HG02642 (cell line): Measurements from ENCODE around the gene NOS2.
"Not testable (repeated sequence)": the region's sequence is repeated elsewhere in the genome, so short reads cannot be mapped to it uniquely, and the experiment has no call there.

Experiments
- ATAC-seq: cut with Tn5 transposase; IDR thresholded peaks from one replicate; pipeline ENCODE4 v1.9.1; 2021; ENCODE audit warnings: mild to moderate bottlenecking; ENCODE audit not compliant: unreplicated experiment, poor library complexity

The NOS2 gene

DNA sequence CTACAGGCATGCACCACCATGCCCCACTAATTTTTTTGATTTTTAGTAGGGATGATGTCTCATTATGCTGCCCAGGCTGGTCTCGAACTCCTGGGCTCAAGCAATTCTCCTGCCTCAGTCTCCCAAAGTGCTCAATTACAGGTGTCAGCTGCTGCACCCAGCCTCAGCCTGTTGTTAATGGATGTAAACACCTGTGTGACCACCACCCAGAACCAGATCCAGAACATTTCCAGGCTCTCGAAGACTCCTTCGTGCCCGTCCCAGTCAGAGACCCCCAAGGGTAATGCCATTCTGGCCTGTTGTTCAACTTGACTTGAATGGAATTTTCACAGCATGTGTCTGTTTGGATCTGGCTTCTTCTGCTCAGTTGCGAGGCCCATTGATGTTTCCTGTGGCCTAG lies 59.8 kb downstream of the NOS2 start:
- ATAC-seq, result not testable (repeated sequence)

DNA sequence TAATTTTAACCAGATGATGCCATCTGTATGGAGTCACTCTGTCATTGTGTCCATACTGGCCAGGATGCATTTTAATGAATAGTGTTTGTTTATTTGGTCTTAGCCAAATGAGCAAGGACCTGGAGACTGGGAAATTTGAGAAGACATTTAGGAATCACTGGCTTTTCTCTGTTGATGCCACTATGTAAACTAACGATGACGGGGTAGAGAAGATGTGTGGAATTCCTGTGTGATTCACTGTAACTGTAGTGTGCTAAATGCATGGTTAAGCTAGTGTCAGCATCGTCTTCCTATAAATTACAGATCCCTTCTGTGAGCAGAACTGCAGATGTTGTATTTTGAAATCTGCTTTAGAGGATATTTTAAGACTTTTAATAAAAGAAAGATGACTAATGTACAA lies 66.6 kb downstream of the NOS2 start:
- no peak for ATAC-seq

DNA sequence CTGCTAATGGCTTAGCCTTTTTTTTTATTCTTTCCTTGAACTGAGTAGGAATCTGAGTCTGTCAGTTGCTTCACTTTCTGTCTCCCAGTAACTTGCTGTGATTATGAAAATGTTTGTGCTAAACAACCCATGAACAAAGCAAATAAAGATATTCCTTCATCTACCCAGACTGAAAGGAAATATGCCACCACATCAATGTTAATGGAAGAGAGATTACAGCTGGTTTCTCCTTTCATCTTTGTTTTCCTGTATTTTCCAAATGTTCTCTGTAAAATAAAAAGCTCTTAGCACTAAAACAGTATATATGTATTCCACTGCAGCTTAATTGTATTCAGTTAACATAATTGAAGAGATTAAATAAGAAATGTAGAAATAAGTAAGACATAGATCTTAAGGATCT lies 67.6 kb downstream of the NOS2 start:
- ATAC-seq, result not testable (repeated sequence)

DNA sequence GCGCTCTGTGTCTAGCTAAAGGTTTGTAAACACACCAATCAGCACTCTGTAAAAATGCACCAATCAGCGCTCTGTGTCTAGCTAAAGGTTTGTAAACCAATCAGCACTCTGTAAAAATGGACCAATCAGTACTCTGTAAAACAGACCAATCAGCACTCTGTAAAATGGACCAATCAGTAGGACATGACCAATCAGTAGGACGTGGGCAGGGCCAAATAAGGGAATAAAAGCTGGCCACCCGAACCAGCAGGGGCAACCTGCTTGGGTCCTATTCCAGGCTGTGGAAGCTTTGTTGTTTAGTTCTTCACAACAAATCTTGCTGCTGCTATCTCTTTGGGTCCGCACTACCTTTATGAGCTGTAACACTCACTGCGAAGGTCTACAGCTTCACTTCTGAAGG lies 74.3 kb downstream of the NOS2 start:
- ATAC-seq, result not testable (repeated sequence)

DNA sequence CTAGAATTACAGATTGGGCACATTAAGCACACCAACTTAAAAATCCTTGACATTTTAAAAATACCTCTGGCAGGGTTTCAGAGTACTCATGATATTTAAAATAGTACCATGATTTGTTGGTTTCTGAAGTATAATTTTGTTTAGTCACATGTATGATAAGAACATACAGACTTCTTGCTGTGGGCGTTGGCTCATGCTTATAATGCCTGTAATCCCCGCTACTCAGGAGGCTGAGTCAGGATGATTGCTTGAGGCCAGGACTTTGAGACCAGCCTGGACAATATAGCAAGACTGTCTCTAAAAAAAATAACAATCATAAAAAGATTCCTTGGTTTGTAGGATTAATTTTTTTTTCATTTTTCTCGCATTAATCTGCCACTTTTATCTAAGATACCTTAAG lies 78.5 kb downstream of the NOS2 start:
- ATAC-seq, result no peak
